GM18909 (cell line): ENCODE results near the gene TBXA2R.

Source experiments
- ATAC-seq: cut with Tn5 transposase; IDR thresholded peaks from one replicate; pipeline ENCODE4 v1.9.1; 2021; ENCODE audit warnings: mild to moderate bottlenecking; ENCODE audit not compliant: unreplicated experiment, poor library complexity

TBXA2R gene

GRCh38 chr19:3563709-3564524 is 42.8 kb downstream of the TBXA2R start:
- ATAC-seq: no peak

DNA sequence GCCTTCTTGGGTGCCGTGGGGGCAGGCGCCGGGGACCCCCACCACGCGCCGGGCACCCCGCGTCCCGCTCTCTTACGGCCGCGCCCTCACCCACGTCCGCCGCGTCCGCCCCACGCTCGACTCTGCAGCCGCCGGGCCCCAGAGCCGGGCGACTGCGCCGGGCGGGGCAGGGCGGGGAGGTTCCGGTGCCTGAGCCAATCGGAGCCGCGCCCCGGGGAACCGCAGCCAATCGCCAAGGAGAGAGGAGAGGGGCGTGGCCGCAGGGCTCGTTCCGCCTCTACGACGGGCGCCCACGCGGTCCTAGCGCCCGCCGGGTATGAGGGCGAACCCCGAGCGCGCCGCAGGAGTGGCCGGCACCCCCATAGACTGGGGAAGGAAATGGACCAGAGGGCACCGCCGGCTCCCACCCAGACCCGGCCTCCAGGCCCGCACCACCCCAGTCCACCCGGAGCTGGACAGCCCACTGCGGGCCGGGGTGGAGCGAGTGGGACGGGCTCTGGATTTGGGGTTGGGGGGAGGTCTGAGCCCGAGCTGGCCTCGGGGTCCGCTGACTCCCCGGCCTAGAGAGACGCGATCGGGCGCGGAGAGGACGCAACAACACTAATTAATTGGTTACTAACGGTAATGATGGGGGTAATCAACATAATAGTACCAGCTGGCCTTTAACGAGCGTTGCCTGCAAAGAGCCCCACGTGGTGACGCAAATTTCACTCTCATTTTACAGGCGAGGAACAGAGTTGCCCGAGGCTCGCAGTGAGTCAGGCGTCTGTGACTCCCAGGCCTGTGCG is 49.0 kb downstream of the TBXA2R start, which contains the start of gene MFSD12:
Gene MFSD12, minus strand, starts transcription at position 126 of the 788 bp plus-strand sequence. CDS start 183 bp downstream, outside the sequence.
- peak; percentile 86 for ATAC-seq

DNA sequence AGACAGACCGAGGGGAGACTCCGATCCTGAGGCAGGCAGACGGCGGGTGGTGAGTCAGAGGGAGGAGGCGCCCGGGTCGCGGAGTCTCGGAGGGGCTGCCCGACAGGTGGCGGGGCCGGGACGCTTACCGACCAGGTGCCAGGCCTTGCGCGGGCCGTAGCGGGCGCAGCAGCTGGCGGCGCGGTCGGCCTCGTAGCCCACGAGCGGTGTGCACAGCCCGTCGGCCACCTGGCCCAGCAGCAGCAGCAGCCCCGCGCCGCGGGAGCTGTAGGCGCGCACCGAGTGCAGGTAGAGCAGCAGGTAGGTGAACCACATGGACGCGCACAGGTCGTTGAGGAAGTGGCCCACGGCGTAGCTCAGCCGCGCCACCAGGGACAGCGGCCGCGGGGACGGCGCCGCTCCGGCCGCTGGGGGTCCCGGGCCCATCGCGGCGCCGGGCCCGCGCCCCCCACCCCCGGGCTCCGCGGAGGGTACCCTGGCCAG is 49.7 kb downstream of the TBXA2R start:
- peak; percentile 30 for ATAC-seq

DNA sequence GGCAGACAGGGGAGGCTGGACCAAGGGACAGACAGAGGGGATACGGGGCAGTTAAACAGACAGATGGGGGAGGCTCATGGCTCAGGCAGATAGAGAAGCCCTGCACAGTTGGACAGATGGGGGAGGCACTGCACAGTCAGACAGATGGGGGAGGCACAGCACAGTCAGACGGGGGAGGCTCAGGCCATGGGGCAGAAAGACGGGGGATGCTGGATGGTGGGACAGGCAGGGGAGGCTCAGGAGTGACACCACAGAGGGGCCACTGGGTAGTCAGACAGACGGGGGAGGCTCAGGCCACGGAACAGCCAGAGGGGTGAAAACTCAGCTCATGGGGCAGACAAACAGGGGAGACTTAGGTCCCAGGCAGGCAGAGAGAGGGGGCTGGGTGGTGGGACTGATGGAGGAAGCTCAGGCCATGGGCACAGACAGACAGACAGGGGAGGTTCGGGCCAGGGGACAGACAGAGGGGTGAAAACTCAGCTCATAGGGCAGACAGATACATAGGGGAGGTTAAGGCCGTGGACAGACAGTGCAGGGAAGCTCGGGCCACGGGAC is 50.2 kb downstream of the TBXA2R start:
- no peak for ATAC-seq

GRCh38 chr19:3555653-3556422 is 50.8 kb downstream of the TBXA2R start:
- no peak for ATAC-seq

GRCh38 chr19:3554254-3555083 is 52.2 kb downstream of the TBXA2R start:
- no peak for ATAC-seq

GRCh38 chr19:3551792-3552095 is 54.9 kb downstream of the TBXA2R start:
- ATAC-seq: no peak

DNA sequence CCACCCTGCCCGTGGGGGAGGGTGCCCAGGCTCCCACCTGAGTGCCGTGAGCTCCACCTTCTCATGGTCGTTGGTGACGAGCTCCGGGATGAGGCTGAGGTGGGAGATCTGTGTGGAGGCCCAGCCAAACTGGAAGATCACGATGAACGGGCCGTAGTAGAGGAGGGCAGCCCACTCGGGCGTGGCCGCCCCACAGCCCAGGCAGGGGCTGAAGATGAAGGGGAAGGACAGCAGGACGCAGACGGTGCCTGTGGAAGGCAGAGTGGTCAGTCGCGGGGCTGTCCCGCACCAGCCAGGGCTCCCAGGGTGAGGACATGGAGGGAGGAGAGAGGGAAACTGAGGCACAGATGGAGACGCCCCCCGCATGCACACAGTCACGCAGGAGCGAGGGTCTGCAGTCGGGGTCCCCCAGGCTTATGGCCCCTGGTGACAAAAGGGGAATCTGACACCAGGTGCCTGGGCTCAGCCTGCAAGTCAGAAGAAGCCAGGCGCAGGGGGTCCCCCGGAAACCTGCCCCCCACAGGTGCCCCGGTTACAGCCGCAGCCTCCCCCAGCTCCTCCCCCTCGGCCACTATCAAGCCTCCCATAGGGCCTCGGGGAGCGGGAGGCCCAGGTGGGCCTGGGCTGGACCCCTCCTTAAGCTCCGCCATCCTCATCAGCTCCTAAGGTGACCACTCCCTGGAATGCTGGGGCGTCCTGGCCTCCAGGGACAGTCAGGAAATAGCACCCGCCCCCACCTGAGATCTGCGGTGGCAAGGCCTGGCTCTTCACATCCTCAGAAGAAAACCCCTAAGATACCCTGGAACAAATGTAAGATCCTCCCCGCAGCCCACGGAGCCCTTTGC is 55.5 kb downstream of the TBXA2R start:
- no peak for ATAC-seq

GRCh38 chr19:3549816-3550215 is 56.9 kb downstream of the TBXA2R start:
- ATAC-seq: no peak

- no peak for ATAC-seq
These were observed 58.1 kb downstream of the TBXA2R start for GRCh38 chr19:3548606-3549005.

- no peak for ATAC-seq
These were observed 58.9 kb downstream of the TBXA2R start for GRCh38 chr19:3547767-3548282.

GRCh38 chr19:3547301-3547731 is 59.4 kb downstream of the TBXA2R start:
- ATAC-seq: no peak

GRCh38 chr19:3546119-3546518 is 60.6 kb downstream of the TBXA2R start:
- no peak for ATAC-seq

- ATAC-seq: no peak
These were observed 61.0 kb downstream of the TBXA2R start for GRCh38 chr19:3545669-3546034.

DNA sequence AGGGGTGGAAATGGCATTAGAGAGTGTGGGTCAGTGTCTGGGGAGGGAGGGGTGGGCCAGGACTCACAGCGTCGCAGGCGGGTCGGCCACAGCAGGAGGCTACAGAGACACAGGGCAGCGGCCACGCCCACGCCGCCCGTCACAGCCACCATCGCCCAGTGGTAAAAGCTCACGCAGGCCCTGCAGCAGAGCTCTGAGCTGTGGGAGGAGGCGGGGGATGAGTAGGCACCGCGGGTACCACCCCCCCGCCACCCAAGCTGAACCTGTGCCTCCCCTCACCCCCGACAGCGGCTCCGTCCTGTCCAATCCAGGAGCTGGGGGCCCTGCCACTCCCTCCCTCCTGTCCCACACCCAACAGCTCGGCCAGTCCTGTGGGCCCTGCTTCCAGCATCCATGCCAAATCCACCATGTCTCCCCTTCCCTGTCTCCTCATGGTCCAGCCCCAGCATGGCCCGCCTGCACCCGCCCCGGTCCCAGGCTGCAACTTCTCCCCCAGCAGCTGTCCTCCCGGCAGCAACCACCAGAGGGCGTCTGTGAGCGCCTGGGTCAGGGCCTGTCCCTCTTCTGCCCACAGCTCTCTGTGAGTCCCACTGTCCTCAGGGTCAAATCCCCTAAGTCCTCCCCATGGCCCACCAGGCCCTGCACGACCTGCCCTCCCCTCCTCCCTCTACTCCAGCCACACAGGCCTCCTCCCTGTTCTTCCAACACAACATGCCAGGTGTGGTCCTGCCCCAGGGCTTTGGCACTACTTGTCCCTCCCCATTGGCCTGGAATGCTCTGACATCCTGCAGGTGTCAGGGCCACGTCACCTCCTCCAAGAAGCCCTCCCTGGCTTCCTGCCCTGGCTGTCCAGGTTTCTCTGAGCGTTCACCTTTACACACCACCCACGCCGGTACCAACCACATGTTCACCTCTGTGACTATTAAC is 61.7 kb downstream of the TBXA2R start:
- no peak for ATAC-seq
